ENCODE data around the gene RPL18.
A peak's percentile ranks its signal among the peaks of the same experiment; 100 is the strongest.
"Not testable (repeated sequence)": the region's sequence is repeated elsewhere in the genome, so short reads cannot be mapped to it uniquely, and the experiment has no call there.

The RPL18 gene

GRCh38 chr19:48618916-48619691 is at the start of gene RPL18, which contains the start of gene SPHK2:
Gene RPL18, minus strand, starts transcription at chr19:48619178. Its CDS starts 35 bp downstream, at chr19:48619143.
Gene SPHK2, plus strand, starts transcription at chr19:48619506. Its CDS starts 1,009 bp downstream, at chr19:48620515.
- peak within 1 kb of the TSS; percentile 96 for H3K4me3 ChIP-seq (ENCODE audit: low read length)
- peak within 1 kb of the TSS; percentile 82 for H3K9ac ChIP-seq (ENCODE audit: low read length)
- peak within 1 kb of the TSS; percentile 90 for H3K27ac ChIP-seq (ENCODE audit: low read depth, low read length)
- H3K4me1 ChIP-seq (ENCODE audit: control insufficient read depth, insufficient read depth, low read length): peaks cover 22% of the 10 kb centered on the region
- no peaks in the 10 kb centered on the region for H3K27me3 ChIP-seq (ENCODE audit: control insufficient read depth, insufficient read depth, low read length)
- H3K36me3 ChIP-seq (ENCODE audit: control insufficient read depth, insufficient read depth, low read length): peaks cover 24% of the 10 kb centered on the region

DNA sequence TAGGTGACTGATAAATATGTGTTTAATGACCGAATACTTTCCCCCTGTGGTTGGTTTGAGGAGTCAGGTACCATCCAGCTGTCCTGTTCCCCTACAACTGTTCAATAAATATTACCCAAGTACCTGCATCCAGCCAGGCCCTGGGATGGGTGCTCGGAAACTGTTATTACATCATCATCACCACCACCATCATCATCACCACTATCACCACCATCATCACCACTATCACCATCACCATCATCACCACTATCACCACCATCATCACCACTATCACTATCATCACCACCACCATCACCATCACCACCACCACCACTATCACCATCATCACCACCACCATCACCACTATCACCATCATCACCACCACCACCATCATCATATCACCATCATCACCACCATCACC is 49.8 kb upstream of the RPL18 start:
- H3K36me3 ChIP-seq (ENCODE audit: control insufficient read depth, insufficient read depth, low read length): no peaks in the 10 kb centered on the region
- H3K27ac ChIP-seq (ENCODE audit: low read depth, low read length): no peak overlapping the region
- H3K9ac ChIP-seq (ENCODE audit: low read length): no peak overlapping the region
- H3K27me3 ChIP-seq (ENCODE audit: control insufficient read depth, insufficient read depth, low read length): no peaks in the 10 kb centered on the region
- H3K4me1 ChIP-seq (ENCODE audit: control insufficient read depth, insufficient read depth, low read length): no peaks in the 10 kb centered on the region
- no peak overlapping the region for H3K4me3 ChIP-seq (ENCODE audit: low read length)

GRCh38 chr19:48668332-48668731 is 49.4 kb upstream of the RPL18 start:
- Histone ChIP-seq H3K4me1 (ENCODE audit: control insufficient read depth, insufficient read depth, low read length) (no peaks in the 10 kb centered on the region), H3K27me3 (ENCODE audit: control insufficient read depth, insufficient read depth, low read length) (no peaks in the 10 kb centered on the region), H3K4me3 (ENCODE audit: low read length) (no peak overlapping the region), H3K36me3 (ENCODE audit: control insufficient read depth, insufficient read depth, low read length) (no peaks in the 10 kb centered on the region), H3K9ac (ENCODE audit: low read length) (no peak overlapping the region), H3K27ac (ENCODE audit: low read depth, low read length) (no peak overlapping the region)

DNA sequence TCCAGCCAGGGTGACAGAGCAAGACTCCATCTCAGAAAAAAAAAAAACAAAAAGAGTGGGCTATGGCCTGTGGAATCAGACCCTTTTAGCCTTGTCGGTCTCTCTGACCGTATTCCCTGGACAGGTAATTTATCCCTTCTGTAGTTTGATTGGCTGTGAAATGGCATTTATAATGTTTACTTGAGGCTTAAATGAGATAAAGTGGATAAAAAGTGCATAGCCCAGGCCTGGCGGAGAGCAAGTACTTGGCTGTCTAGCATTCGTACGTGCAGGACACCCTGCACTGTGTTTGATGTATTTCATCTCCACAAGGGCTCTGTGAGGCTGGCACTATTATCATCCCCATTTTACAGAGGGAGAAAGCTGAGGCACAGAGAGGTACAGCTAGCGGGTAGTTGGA is 46.8 kb upstream of the RPL18 start:
- Histone ChIP-seq H3K9ac (ENCODE audit: low read length) (no peak overlapping the region), H3K4me3 (ENCODE audit: low read length) (no peak overlapping the region), H3K36me3 (ENCODE audit: control insufficient read depth, insufficient read depth, low read length) (no peaks in the 10 kb centered on the region), H3K27ac (ENCODE audit: low read depth, low read length) (no peak overlapping the region), H3K27me3 (ENCODE audit: control insufficient read depth, insufficient read depth, low read length) (no peaks in the 10 kb centered on the region), H3K4me1 (ENCODE audit: control insufficient read depth, insufficient read depth, low read length) (peaks cover 3% of the 10 kb centered on the region)

DNA sequence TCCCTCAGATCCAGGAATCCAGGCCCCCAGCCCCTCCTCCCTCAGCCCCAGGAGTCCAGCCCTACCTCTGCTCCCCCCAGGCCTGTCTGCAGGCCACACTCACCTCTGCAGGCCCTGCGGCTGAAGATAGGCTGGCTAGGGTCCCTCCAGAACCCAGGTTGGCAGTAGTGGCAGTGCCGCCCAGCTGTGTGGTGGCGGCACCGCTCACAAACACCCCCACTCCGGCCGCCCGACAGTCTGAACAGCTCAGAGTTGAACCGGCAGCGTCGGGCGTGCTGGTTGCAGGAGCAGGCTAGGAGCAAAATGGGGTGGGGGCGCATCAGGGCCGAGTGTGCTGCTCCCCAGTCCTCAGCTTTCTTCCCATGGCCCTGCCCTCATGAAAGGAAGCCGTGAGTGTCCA is 45.5 kb upstream of the RPL18 start:
- Histone ChIP-seq H3K27ac (ENCODE audit: low read depth, low read length) (no peak overlapping the region), H3K9ac (ENCODE audit: low read length) (no peak overlapping the region), H3K36me3 (ENCODE audit: control insufficient read depth, insufficient read depth, low read length) (no peaks in the 10 kb centered on the region), H3K4me1 (ENCODE audit: control insufficient read depth, insufficient read depth, low read length) (peaks cover 5% of the 10 kb centered on the region), H3K27me3 (ENCODE audit: control insufficient read depth, insufficient read depth, low read length) (no peaks in the 10 kb centered on the region), H3K4me3 (ENCODE audit: low read length) (no peak overlapping the region)

GRCh38 chr19:48663667-48664066 is 44.7 kb upstream of the RPL18 start:
- Histone ChIP-seq H3K4me3 (ENCODE audit: low read length) (no peak overlapping the region), H3K27me3 (ENCODE audit: control insufficient read depth, insufficient read depth, low read length) (no peaks in the 10 kb centered on the region), H3K4me1 (ENCODE audit: control insufficient read depth, insufficient read depth, low read length) (peaks cover 5% of the 10 kb centered on the region), H3K36me3 (ENCODE audit: control insufficient read depth, insufficient read depth, low read length) (no peaks in the 10 kb centered on the region), H3K9ac (ENCODE audit: low read length) (no peak overlapping the region), H3K27ac (ENCODE audit: low read depth, low read length) (no peak overlapping the region)

- no peaks in the 10 kb centered on the region for H3K36me3 ChIP-seq (ENCODE audit: control insufficient read depth, insufficient read depth, low read length)
- no peaks in the 10 kb centered on the region for H3K27me3 ChIP-seq (ENCODE audit: control insufficient read depth, insufficient read depth, low read length)
- H3K9ac ChIP-seq (ENCODE audit: low read length): no peak overlapping the region
- H3K4me1 ChIP-seq (ENCODE audit: control insufficient read depth, insufficient read depth, low read length): peaks cover 5% of the 10 kb centered on the region
- H3K4me3 ChIP-seq (ENCODE audit: low read length): no peak overlapping the region
- H3K27ac ChIP-seq (ENCODE audit: low read depth, low read length): no peak overlapping the region
These were observed 42.7 kb upstream of the RPL18 start for GRCh38 chr19:48661711-48662090.

- Histone ChIP-seq H3K9ac (ENCODE audit: low read length) (no peak overlapping the region), H3K27me3 (ENCODE audit: control insufficient read depth, insufficient read depth, low read length) (no peaks in the 10 kb centered on the region), H3K36me3 (ENCODE audit: control insufficient read depth, insufficient read depth, low read length) (no peaks in the 10 kb centered on the region), H3K4me3 (ENCODE audit: low read length) (peak overlapping the region; percentile 0), H3K4me1 (ENCODE audit: control insufficient read depth, insufficient read depth, low read length) (peaks cover 5% of the 10 kb centered on the region), H3K27ac (ENCODE audit: low read depth, low read length) (peak overlapping the region; percentile 16)
These were observed 42.1 kb upstream of the RPL18 start for GRCh38 chr19:48660852-48661710.

GRCh38 chr19:48659768-48660167 is 40.8 kb upstream of the RPL18 start:
- Histone ChIP-seq H3K36me3 (ENCODE audit: control insufficient read depth, insufficient read depth, low read length) (no peaks in the 10 kb centered on the region), H3K4me1 (ENCODE audit: control insufficient read depth, insufficient read depth, low read length) (peaks cover 5% of the 10 kb centered on the region)

GRCh38 chr19:48658483-48658882 is 39.5 kb upstream of the RPL18 start:
- Histone ChIP-seq H3K27me3 (ENCODE audit: control insufficient read depth, insufficient read depth, low read length) (no peaks in the 10 kb centered on the region), H3K36me3 (ENCODE audit: control insufficient read depth, insufficient read depth, low read length) (no peaks in the 10 kb centered on the region), H3K9ac (ENCODE audit: low read length) (no peak overlapping the region), H3K4me1 (ENCODE audit: control insufficient read depth, insufficient read depth, low read length) (peaks cover 5% of the 10 kb centered on the region), H3K27ac (ENCODE audit: low read depth, low read length) (no peak overlapping the region), H3K4me3 (ENCODE audit: low read length) (no peak overlapping the region)

More at GRCh38 chr19:48659768-48660167, 40.8 kb upstream of the RPL18 start:
- Histone ChIP-seq H3K4me3 (ENCODE audit: low read length) (no peak overlapping the region), H3K9ac (ENCODE audit: low read length) (no peak overlapping the region), H3K27ac (ENCODE audit: low read depth, low read length) (no peak overlapping the region), H3K27me3 (ENCODE audit: control insufficient read depth, insufficient read depth, low read length) (no peaks in the 10 kb centered on the region)

DNA sequence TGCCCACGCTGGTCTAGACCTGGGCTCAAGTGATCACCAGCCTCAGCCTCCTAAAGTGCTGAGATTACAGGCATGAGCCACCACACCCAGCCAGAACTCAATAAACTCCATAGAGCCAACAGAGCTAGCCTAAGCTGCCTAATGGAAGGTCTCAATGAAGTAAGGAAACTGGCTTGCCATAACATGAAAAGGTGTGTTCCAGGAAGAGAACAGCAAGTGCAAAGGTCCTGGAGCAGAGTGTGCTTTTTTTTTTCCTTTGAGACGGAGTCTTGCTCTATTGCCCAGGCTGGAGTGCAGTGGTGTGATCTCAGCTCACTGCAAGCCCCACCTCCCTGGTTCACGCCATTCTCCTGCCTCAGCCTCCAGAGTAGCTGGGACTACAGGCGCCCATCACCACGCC is 38.9 kb upstream of the RPL18 start:
- not testable (repeated sequence) for H3K36me3 ChIP-seq (ENCODE audit: control insufficient read depth, insufficient read depth, low read length); H3K27me3 ChIP-seq (ENCODE audit: control insufficient read depth, insufficient read depth, low read length); H3K9ac ChIP-seq (ENCODE audit: low read length); H3K27ac ChIP-seq (ENCODE audit: low read depth, low read length); H3K4me3 ChIP-seq (ENCODE audit: low read length); H3K4me1 ChIP-seq (ENCODE audit: control insufficient read depth, insufficient read depth, low read length)

GRCh38 chr19:48656840-48657474 is 38.0 kb upstream of the RPL18 start:
- Histone ChIP-seq H3K27me3 (ENCODE audit: control insufficient read depth, insufficient read depth, low read length) (no peaks in the 10 kb centered on the region), H3K4me3 (ENCODE audit: low read length) (no peak overlapping the region), H3K9ac (ENCODE audit: low read length) (no peak overlapping the region), H3K27ac (ENCODE audit: low read depth, low read length) (no peak overlapping the region), H3K36me3 (ENCODE audit: control insufficient read depth, insufficient read depth, low read length) (no peaks in the 10 kb centered on the region), H3K4me1 (ENCODE audit: control insufficient read depth, insufficient read depth, low read length) (peaks cover 5% of the 10 kb centered on the region)

All from rectal smooth muscle tissue (tissue), 1 donor.